Measurements from ENCODE around the gene AFAP1.

GRCh38 chr4:7868436-7868775 is 71.3 kb downstream of the AFAP1 start:
- TF ChIP-seq CTCF (IDR thresholded peaks at IDR 0.05) (no peak), POLR2A (IDR thresholded peaks at IDR 0.05) (no peak)

Measured in Peyer's patch (tissue), 4 donors.